ENCODE results near the gene LAPTM5.

The LAPTM5 gene

DNA sequence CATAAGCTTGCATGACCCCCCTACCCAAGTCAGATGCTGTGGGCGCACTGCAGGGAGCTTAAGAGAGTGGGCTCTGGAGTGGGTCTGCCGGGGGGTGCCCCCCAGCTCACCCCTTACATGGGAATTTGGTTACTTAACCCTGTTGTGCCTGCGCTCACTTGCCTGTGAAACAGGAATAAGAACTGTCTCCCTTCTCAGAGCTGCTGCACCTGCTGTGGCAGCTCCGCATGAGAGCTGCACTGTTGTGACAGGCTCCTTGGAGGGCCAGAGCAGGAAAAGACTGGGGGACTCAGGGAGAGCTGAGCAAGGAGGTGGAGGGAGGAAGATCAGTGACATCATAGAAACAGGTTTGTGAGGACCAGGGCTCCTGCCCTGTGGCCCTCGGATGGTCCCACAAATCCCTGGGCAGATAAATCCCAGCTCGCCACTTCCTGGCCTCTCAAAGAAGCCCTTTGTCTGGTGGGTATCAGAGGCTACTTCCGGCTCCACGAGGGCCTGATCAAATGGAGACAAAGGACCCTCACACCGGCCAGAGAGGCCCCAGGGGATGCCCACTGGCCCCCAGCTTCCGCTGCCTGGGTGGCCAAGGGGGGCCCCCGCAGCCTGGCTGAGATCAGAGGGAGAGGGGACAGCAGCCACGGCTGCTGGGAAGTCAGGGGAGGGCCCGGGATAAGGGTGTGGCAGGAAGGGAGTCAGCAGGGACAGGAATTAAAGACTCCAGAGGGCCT is 28.9 kb upstream of the LAPTM5 start:
- H3K4me3 ChIP-seq (ENCODE audit: low read depth, low read length) = no peak overlapping the region
- TF ChIP-seq CTCF (IDR thresholded peaks at IDR 0.05; ENCODE audit: insufficient read depth, low read depth, low read length, missing control alignments) = no peak
- DNase-seq (ENCODE audit: low read depth) = no peak

GRCh38 chr1:30785714-30786113 is 28.1 kb upstream of the LAPTM5 start:
- no peak for TF ChIP-seq CTCF (IDR thresholded peaks at IDR 0.05; ENCODE audit: insufficient read depth, low read depth, low read length, missing control alignments)
- H3K4me3 ChIP-seq (ENCODE audit: low read depth, low read length) = no peak overlapping the region
- DNase-seq (ENCODE audit: low read depth) = no peak

DNA sequence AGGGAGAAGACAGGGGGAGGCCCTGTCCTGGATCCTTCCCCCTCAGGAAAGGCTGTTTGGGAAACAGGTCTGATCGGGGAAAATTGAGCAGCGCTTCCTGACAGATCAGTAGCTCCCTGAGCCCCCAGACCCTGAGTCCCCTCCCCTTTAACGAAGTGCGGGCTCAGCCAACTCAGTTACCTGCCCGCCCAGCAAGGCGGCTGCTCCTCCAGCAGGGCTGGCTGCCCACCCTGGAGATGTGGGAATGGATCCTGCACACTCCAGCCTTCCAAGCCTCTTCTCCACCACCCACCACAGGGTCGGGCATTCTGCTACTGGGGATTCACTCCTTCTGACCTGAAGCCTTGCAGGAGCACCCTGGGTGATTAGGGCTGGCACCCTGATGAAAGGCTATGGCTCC is 27.6 kb upstream of the LAPTM5 start:
- DNase-seq (ENCODE audit: low read depth) = no peak
- TF ChIP-seq CTCF (IDR thresholded peaks at IDR 0.05; ENCODE audit: insufficient read depth, low read depth, low read length, missing control alignments) = no peak
- no peak overlapping the region for H3K4me3 ChIP-seq (ENCODE audit: low read depth, low read length)

DNA sequence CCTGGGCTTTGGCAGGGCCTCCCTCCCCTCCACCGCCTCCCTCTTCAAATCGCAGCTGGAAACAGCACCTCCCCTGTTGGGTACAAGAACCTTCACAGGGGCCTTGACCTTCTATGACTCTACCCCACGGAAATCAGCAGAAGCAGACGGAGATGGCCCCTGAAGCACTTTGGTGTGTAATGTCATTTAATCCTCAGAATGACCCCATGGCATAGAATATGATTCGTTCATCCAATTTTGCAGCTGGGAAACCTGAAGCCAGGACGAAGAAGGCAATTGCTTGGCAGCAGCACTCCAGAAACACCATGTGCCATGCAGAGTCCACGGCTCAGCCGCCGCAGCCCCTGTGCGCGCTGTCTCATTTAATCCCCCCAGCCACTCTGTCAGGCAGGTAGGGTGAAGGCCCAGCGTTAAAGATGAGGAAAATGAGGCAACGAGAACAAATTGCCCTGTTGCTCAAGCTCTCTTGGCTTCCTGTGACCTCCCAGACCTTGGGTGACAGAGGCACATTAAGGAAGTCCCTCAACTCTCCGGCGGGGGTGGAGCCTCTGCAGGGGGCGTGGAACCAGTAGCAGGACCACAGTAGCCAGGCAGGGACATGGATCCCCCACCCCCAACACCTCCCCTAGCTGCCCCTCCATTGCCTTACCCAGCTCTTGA is 25.8 kb upstream of the LAPTM5 start:
- no peak for TF ChIP-seq CTCF (IDR thresholded peaks at IDR 0.05; ENCODE audit: insufficient read depth, low read depth, low read length, missing control alignments)
- H3K4me3 ChIP-seq (ENCODE audit: low read depth, low read length) = no peak overlapping the region
- DNase-seq (ENCODE audit: low read depth) = no peak

- TF ChIP-seq CTCF (IDR thresholded peaks at IDR 0.05; ENCODE audit: insufficient read depth, low read depth, low read length, missing control alignments) = peak; percentile 90
- DNase-seq (ENCODE audit: low read depth) = peak; percentile 81
- H3K4me3 ChIP-seq (ENCODE audit: low read depth, low read length) = no peak overlapping the region
Observed at GRCh38 chr1:30782361-30783255, 25.0 kb upstream of the LAPTM5 start.

- no peak for DNase-seq (ENCODE audit: low read depth)
- H3K4me3 ChIP-seq (ENCODE audit: low read depth, low read length) = no peak overlapping the region
- no peak for TF ChIP-seq CTCF (IDR thresholded peaks at IDR 0.05; ENCODE audit: insufficient read depth, low read depth, low read length, missing control alignments)
Observed at GRCh38 chr1:30781906-30782305, 24.3 kb upstream of the LAPTM5 start.

Measured in GM12865 (cell line).